Esophagus muscularis mucosa (tissue), 4 donors: ENCODE results near the gene PCDHB5.
"Not testable (repeated sequence)": the region's sequence is repeated elsewhere in the genome, so short reads cannot be mapped to it uniquely, and the experiment has no call there.

Experiments used
- EP300 ChIP-seq: sonication (generic); formaldehyde crosslinking; IDR thresholded peaks from one replicate; pipeline ENCODE4 v1.6.1; 2017; ENCODE audit warnings: antibody characterized with exemption
- POLR2A ChIP-seq: fragments of 450-650 bp; IDR thresholded peaks from one replicate; pipeline ENCODE4 v1.6.1; 2017; ENCODE audit warnings: antibody characterized with exemption, moderate library complexity, mild to moderate bottlenecking, low read depth
- TF ChIP-seq, protein P1 (sequence below), 3 experiments: fragments of 200-600 bp in 2 of 3; fragments of 450-650 bp in 1 of 3; sonication (generic) in 2 of 3; IDR thresholded peaks; one replicate each; pipeline ENCODE4 v1.5.1; 2017 to 2019; ENCODE audit warnings: antibody characterized with exemption in 3 of 3, mild to moderate bottlenecking in 2 of 3, moderate library complexity in 1 of 3

GRCh38 chr5:141137346-141137745, 2.3 kb downstream of the PCDHB5 start:
- TF ChIP-seq, protein P1, sequence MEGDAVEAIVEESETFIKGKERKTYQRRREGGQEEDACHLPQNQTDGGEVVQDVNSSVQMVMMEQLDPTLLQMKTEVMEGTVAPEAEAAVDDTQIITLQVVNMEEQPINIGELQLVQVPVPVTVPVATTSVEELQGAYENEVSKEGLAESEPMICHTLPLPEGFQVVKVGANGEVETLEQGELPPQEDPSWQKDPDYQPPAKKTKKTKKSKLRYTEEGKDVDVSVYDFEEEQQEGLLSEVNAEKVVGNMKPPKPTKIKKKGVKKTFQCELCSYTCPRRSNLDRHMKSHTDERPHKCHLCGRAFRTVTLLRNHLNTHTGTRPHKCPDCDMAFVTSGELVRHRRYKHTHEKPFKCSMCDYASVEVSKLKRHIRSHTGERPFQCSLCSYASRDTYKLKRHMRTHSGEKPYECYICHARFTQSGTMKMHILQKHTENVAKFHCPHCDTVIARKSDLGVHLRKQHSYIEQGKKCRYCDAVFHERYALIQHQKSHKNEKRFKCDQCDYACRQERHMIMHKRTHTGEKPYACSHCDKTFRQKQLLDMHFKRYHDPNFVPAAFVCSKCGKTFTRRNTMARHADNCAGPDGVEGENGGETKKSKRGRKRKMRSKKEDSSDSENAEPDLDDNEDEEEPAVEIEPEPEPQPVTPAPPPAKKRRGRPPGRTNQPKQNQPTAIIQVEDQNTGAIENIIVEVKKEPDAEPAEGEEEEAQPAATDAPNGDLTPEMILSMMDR (IDR thresholded peaks at IDR 0.05), result not testable (repeated sequence)
- not testable (repeated sequence) for TF ChIP-seq EP300, POLR2A
